Measurements from ENCODE around the gene LAMA5. TPM values are rescaled to one million over a fixed set of nuclear protein-coding genes. Genes with fewer than 3 reads are reported as not detected.

LAMA5 gene
- total and polyA plus RNA-seq, 2 of the 8 experiments (the other 6 are each of a cell fraction or from before 2014, with no cell fraction given) = 34.4 to 225 TPM

DNA sequence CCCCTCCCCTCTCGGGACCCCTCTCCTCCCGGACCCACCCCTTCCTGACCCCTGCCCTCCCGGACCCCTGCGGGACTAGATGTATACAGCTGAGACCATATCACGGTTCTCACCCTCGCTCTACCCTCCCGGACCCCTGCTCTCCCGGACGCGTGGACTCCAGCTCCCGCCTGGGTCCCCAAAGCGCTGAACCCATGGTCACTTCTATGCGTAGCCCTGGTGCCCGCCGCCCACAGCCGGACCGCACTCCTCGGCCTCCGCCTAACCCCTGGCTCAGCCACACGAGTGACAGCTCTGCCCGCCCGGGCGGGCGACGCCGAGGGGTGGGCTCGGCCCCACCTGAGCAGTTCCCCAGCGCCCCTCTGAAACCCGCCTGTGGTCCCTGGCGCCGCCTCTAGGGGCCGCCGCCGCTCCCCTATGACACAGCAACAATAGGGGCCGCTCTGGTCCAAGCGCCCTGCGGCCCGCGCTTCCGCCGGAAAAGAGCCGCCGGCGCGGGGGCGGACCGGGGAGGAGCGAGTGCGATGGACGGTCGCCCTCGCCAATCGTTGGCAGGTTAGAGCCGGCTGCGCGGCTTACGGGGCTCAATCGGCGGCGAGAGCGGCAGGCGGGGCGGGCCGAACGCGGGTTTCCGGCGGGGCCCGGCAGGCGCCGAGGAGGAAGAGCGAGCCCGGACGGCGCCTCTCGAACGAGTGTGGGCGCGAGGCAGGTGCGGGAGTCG lies 64.6 kb downstream of the LAMA5 start, which contains the start of gene ADRM1:
TSS of gene ADRM1 (plus strand) at position 657 of the 721 bp plus-strand sequence. CDS start 572 bp downstream, outside the sequence.
- POLR2A ChIA-PET (ENCODE audit: partially characterized antibody) = interaction anchor here (1.2 to 14.6 kb wide), 8 partner anchors 12 to 98 kb away, joined by 3 to 170 read pairs (median 7); partner anchors contain the start of genes LAMA5 and RPS21
- Histone ChIP-seq H3K4ac (replicated peaks; ENCODE audit: insufficient read length, low read depth, low read length) (peak within 1 kb of the TSS; percentile 96), H4K20me1 (replicated peaks in 1 of 2; ENCODE audit: control insufficient read depth in 1 of 2, insufficient read depth in 2 of 2, low read length in 2 of 2) (peaks cover 29 to 39% of the 10 kb centered on the region in 2 experiments), H4K91ac (replicated peaks; ENCODE audit: insufficient read length, low read length) (peak within 1 kb of the TSS; percentile 97), H3K9me3 (ENCODE audit: insufficient read depth in 2 of 2, low read depth in 1 of 2, low read length in 1 of 2) (no peaks in the 10 kb centered on the region), H3K4me3 (ENCODE audit: extremely low read depth in 1 of 4, insufficient read depth in 2 of 4, low read depth in 3 of 4, low read length in 4 of 4) (peak within 1 kb of the TSS; percentile 62 to 96 (median 90)), H2BK20ac (ENCODE audit: low read length) (no peak within 1 kb of the TSS), H3K27ac (ENCODE audit: low read depth, low read length) (peak within 1 kb of the TSS; percentile 73; the same call in 1 of the 2 replicates), H2BK120ac (replicated peaks; ENCODE audit: low read depth, low read length) (no peak within 1 kb of the TSS), H3K4me1 (replicated peaks in 1 of 4; ENCODE audit: control insufficient read depth in 3 of 4, insufficient read depth in 4 of 4, low read length in 3 of 4) (peaks cover 0 to 9% (median 4%) of the 10 kb centered on the region in 4 experiments; a peak in 5 of 7 replicates), H3K9ac (replicated peaks in 1 of 4; ENCODE audit: extremely low read depth in 1 of 4, low read depth in 3 of 4, low read length in 3 of 4) (peak within 1 kb of the TSS; percentile 47 to 85 (median 66); a peak in 6 of 7 replicates), H3K36me3 (ENCODE audit: control insufficient read depth in 2 of 4, insufficient read depth in 4 of 4, low read length in 3 of 4) (peaks cover 17 to 34% (median 25%) of the 10 kb centered on the region in 4 experiments), H3K23me2 (ENCODE audit: low read depth, low read length) (peaks cover 10% of the 10 kb centered on the region; the same call in 1 of the 2 replicates), H2AK5ac (ENCODE audit: low read depth, low read length) (no peak within 1 kb of the TSS), H4K8ac (ENCODE audit: extremely low read depth, insufficient read depth, low read length) (peak within 1 kb of the TSS; percentile 81), H2BK15ac (ENCODE audit: low read length) (0 out of 2 replicates have a peak within 1 kb of the TSS, but pooled peaks have one; percentile 13), H2BK5ac (ENCODE audit: low read depth, low read length) (peak within 1 kb of the TSS; percentile 88), H3K23ac (ENCODE audit: insufficient read length) (no peak within 1 kb of the TSS), H3K56ac (replicated peaks; ENCODE audit: insufficient read length, low read depth, low read length) (peak within 1 kb of the TSS; percentile 96), H2BK12ac (ENCODE audit: low read depth, low read length) (no peak within 1 kb of the TSS; the same call in 1 of the 2 replicates), H3K14ac (ENCODE audit: insufficient read length) (no peak within 1 kb of the TSS), H3K18ac (ENCODE audit: extremely low read depth, low read length) (peak within 1 kb of the TSS; percentile 84), H3K27me3 (replicated peaks in 1 of 4; ENCODE audit: control insufficient read depth in 3 of 4, extremely low read depth in 1 of 4, insufficient read depth in 3 of 4, low read length in 3 of 4) (no peaks in the 10 kb centered on the region), H3K79me2 (ENCODE audit: control insufficient read depth in 1 of 2, insufficient read depth in 2 of 2, low read length in 2 of 2) (peaks cover 18 to 31% of the 10 kb centered on the region in 2 experiments; a peak in 3 of 4 replicates), H2AFZ (ENCODE audit: low read length) (peak within 1 kb of the TSS; percentile 81; the same call in 1 of the 2 replicates), H3K79me1 (ENCODE audit: low read depth, low read length) (peaks cover 18% of the 10 kb centered on the region), H3K4me2 (ENCODE audit: insufficient read depth in 1 of 2, low read depth in 2 of 2, low read length in 2 of 2) (peak within 1 kb of the TSS; percentile 80 to 89), H4K5ac (ENCODE audit: insufficient read length, low read depth, low read length) (peak within 1 kb of the TSS; percentile 27)
- no peak for FAIRE-seq
- CTCF ChIA-PET (ENCODE audit: partially characterized antibody) = interaction anchor here (0.6 to 1.8 kb wide), 8 partner anchors 23 to 161 kb away, joined by 3 to 5 read pairs (median 3); no protein-coding TSS in a partner anchor
- peak; percentile 89 to 98 for DNase-seq (ENCODE audit: low read depth in 1 of 2, low spot score in 2 of 2)
- 1% methylated on average over 23 of the region's 81 CpGs; no CpG with 5 or more reads in 1 of the 2 experiments for WGBS, 2 experiments (ENCODE audit: extremely low coverage in 1 of 2, insufficient coverage in 1 of 2, insufficient read length in 1 of 2, insufficient replicate concordance in 2 of 2, low coverage in 1 of 2, low lambda C conversion rate in 2 of 2, missing lambda C conversion rate in 1 of 2)
- TF ChIP-seq YY1 (IDR thresholded peaks at IDR 0.05; ENCODE audit: low read depth, low read length) = no peak
- TF ChIP-seq SAP30 (IDR thresholded peaks at IDR 0.05; ENCODE audit: insufficient read depth, insufficient replicate concordance, low read length) = peak; percentile 58
- peak; percentile 70 for TF ChIP-seq TAF7 (optimal IDR thresholded peaks at IDR 0.05; ENCODE audit: borderline replicate concordance, low read depth, low read length)
- no peak for TF ChIP-seq HDAC6 (IDR thresholded peaks at IDR 0.05; ENCODE audit: low read depth, low read length)
- peak; percentile 90 for TF ChIP-seq BACH1 (IDR thresholded peaks at IDR 0.05; ENCODE audit: low read length)
- no peak for TF ChIP-seq GTF2F1 (IDR thresholded peaks at IDR 0.05; ENCODE audit: borderline replicate concordance, low read depth, low read length)
- no peak for TF ChIP-seq SRF (IDR thresholded peaks at IDR 0.05; ENCODE audit: low read depth, low read length)
- TF ChIP-seq CEBPB (IDR thresholded peaks at IDR 0.05; ENCODE audit: low read depth, low read length) = no peak
- no peak for TF ChIP-seq KDM5A (IDR thresholded peaks at IDR 0.05; ENCODE audit: low read length)
- peak; percentile 50; the same call in 1 of the 2 replicates for TF ChIP-seq PHF8 (conservative IDR thresholded peaks at IDR 0.05; ENCODE audit: low read depth, low read length)
- TF ChIP-seq CHD1 (IDR thresholded peaks at IDR 0.05; ENCODE audit: low read depth, low read length) = no peak
- peak; percentile 49; the same call in 1 of the 2 replicates for TF ChIP-seq SP4 (IDR thresholded peaks at IDR 0.05; ENCODE audit: low read length)

Data from H1 (cell line).